Measurements from ENCODE around the gene MIEF2.

DNA sequence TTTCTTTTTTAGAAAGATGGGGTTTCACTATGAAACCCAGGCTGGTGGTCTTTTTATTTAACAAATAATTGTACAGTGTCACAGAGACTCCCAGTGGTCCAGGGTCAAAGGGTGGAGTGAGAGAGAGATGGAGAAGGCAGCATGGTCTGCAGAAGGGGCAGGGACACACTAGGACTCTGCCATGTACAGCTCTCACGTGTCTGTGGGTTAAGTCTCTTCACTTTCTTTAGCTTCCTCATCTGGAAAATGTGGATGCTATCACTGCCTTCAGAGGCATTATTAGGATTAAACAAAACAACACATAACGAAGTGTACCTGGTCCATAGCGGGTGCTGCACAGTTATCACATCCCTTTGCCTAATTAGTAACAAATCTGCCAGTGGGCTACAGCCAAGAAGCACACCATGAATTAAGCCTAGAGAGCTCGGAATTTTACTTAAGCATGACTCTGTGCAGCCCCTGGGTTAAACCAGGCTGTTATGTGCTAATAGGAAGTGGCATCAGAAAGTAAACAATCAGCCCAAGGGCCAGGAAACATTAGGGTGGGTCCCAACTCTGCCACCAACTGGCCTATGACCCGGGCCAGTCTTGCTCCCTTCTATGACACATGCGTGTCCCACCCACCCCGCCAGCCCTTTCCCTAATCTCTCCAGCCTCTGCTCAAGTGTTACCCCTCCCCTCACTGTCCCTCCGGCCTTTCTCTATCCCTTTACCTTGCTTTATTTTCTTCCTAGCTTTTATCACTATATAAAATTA lies 40.4 kb downstream of the MIEF2 start:
- TF ChIP-seq, protein P1, sequence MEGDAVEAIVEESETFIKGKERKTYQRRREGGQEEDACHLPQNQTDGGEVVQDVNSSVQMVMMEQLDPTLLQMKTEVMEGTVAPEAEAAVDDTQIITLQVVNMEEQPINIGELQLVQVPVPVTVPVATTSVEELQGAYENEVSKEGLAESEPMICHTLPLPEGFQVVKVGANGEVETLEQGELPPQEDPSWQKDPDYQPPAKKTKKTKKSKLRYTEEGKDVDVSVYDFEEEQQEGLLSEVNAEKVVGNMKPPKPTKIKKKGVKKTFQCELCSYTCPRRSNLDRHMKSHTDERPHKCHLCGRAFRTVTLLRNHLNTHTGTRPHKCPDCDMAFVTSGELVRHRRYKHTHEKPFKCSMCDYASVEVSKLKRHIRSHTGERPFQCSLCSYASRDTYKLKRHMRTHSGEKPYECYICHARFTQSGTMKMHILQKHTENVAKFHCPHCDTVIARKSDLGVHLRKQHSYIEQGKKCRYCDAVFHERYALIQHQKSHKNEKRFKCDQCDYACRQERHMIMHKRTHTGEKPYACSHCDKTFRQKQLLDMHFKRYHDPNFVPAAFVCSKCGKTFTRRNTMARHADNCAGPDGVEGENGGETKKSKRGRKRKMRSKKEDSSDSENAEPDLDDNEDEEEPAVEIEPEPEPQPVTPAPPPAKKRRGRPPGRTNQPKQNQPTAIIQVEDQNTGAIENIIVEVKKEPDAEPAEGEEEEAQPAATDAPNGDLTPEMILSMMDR (IDR thresholded peaks at IDR 0.05; ENCODE audit: low read length) = no peak
- no peak for TF ChIP-seq EZH2 (IDR thresholded peaks at IDR 0.05; ENCODE audit: borderline replicate concordance, low read length)

All from OCI-LY1 (cell line).